Trophoblast cell (in vitro differentiated cells and primary cell): ENCODE data around the gene FBN3.

Experiments
- DNase-seq, 2 donors: peaks; one replicate each; pipeline ENCODE4 v3.0.0-alpha.2; 2016
- H2AFZ ChIP-seq: 2 replicates; pipeline ENCODE4 v1.6.1; 2013; ENCODE audit warnings: low read length, moderate library complexity, mild to moderate bottlenecking; ENCODE audit not compliant: insufficient read depth, poor library complexity
- H2AK5ac ChIP-seq: 2 replicates; pipeline ENCODE4 v1.6.1; 2013; ENCODE audit warnings: mild to moderate bottlenecking, low read length
- H2BK120ac ChIP-seq: 2 replicates; pipeline ENCODE4 v1.6.1; 2013; ENCODE audit warnings: low read length, mild to moderate bottlenecking, moderate library complexity; ENCODE audit not compliant: insufficient read depth, poor library complexity
- H2BK12ac ChIP-seq: 2 replicates; pipeline ENCODE4 v1.6.1; 2013; ENCODE audit warnings: mild to moderate bottlenecking, low read length, moderate library complexity
- H2BK5ac ChIP-seq: 2 replicates; pipeline ENCODE4 v1.6.1; 2013; ENCODE audit warnings: low read length, low read depth, moderate library complexity, mild to moderate bottlenecking; ENCODE audit not compliant: poor library complexity
- H3K14ac ChIP-seq: 2 replicates; pipeline ENCODE4 v1.6.1; 2013; ENCODE audit warnings: mild to moderate bottlenecking, low read length
- H3K18ac ChIP-seq: 2 replicates; pipeline ENCODE4 v1.6.1; 2013; ENCODE audit warnings: mild to moderate bottlenecking, low read length
- H3K23ac ChIP-seq: 2 replicates; pipeline ENCODE4 v1.6.1; 2013; ENCODE audit warnings: low read length
- H3K27ac ChIP-seq: 2 replicates; pipeline ENCODE4 v1.5.1; 2013; ENCODE audit warnings: low read depth, mild to moderate bottlenecking, inconsistent platforms, low read length, moderate library complexity
- H3K27me3 ChIP-seq: 2 replicates; pipeline ENCODE4 v1.6.1; 2013; ENCODE audit warnings: inconsistent platforms, mild to moderate bottlenecking, low read length, moderate library complexity; ENCODE audit not compliant: insufficient read depth
- H3K36me3 ChIP-seq, 2 experiments: 1 replicate in 1 of 2; 2 replicates in 1 of 2; pipeline ENCODE4 v1.6.1; 2013; ENCODE audit warnings: low read length in 2 of 2, mild to moderate bottlenecking in 2 of 2, moderate library complexity in 1 of 2; ENCODE audit not compliant: insufficient read depth in 2 of 2, control insufficient read depth in 1 of 2
- H3K4ac ChIP-seq: 2 replicates; pipeline ENCODE4 v1.6.1; 2013; ENCODE audit warnings: low read depth, mild to moderate bottlenecking, low read length, moderate library complexity
- H3K4me1 ChIP-seq, 2 experiments: 1 replicate in 1 of 2; 2 replicates in 1 of 2; pipeline ENCODE4 v1.6.1; 2013; ENCODE audit warnings: low read length in 2 of 2, mild to moderate bottlenecking in 2 of 2, moderate library complexity in 1 of 2; ENCODE audit not compliant: insufficient read depth in 2 of 2, control insufficient read depth in 1 of 2
- H3K4me2 ChIP-seq: 2 replicates; pipeline ENCODE4 v1.6.1; 2013; ENCODE audit warnings: inconsistent platforms, mild to moderate bottlenecking, low read length, moderate library complexity
- H3K4me3 ChIP-seq: 2 replicates; pipeline ENCODE4 v1.5.1; 2013; ENCODE audit warnings: mild to moderate bottlenecking, low read depth, low read length, inconsistent platforms
- H3K79me1 ChIP-seq: one replicate; pipeline ENCODE4 v1.6.1; 2013; ENCODE audit warnings: low read length
- H3K79me2 ChIP-seq: 2 replicates; pipeline ENCODE4 v1.6.1; 2013; ENCODE audit warnings: low read length, mild to moderate bottlenecking; ENCODE audit not compliant: control insufficient read depth, insufficient read depth, poor library complexity
- H3K9ac ChIP-seq: 2 replicates; pipeline ENCODE4 v1.6.1; 2013; ENCODE audit warnings: mild to moderate bottlenecking, low read length
- H3K9me3 ChIP-seq: 2 replicates; pipeline ENCODE4 v1.6.1; 2013; ENCODE audit warnings: low read depth, mild to moderate bottlenecking, control low read depth, inconsistent platforms, low read length; ENCODE audit not compliant: insufficient read depth
- H4K12ac ChIP-seq: 2 replicates; pipeline ENCODE4 v1.6.1; 2013; ENCODE audit warnings: low read depth, mild to moderate bottlenecking, low read length, moderate library complexity
- H4K8ac ChIP-seq: 2 replicates; pipeline ENCODE4 v1.6.1; 2013; ENCODE audit warnings: low read depth, mild to moderate bottlenecking, low read length, moderate library complexity
- H4K91ac ChIP-seq: one replicate; pipeline ENCODE4 v1.6.1; 2013; ENCODE audit warnings: low read depth, mild to moderate bottlenecking, low read length, moderate library complexity
- WGBS: extraction: QIAGEN DNeasy Blood & Tissue Kit; methylation state at CpG from one replicate; pipeline ENCODE4 v1.1.7; 2013; ENCODE audit warnings: missing lambda C conversion rate; ENCODE audit not compliant: insufficient read length, insufficient coverage; ENCODE audit errors: extremely low coverage; 5-methylcytosine and 5-hydroxymethylcytosine counted together

The FBN3 gene

GRCh38 chr19:8088752-8089663 is 60.4 kb downstream of the FBN3 start:
- H4K12ac ChIP-seq: no peak overlapping the region
- no peak overlapping the region for H3K4me3 ChIP-seq
- H2BK5ac ChIP-seq: no peak overlapping the region
- no peak overlapping the region for H3K4me2 ChIP-seq
- no peak overlapping the region for H2BK120ac ChIP-seq
- H3K4ac ChIP-seq: no peak overlapping the region
- no peak overlapping the region for H3K27ac ChIP-seq
- H4K8ac ChIP-seq: no peak overlapping the region
- no peak overlapping the region for H3K9ac ChIP-seq
- no peak overlapping the region for H2BK12ac ChIP-seq
- 100% methylated on average over 1 of the region's 8 CpGs for WGBS
- peaks cover 29% of the 10 kb centered on the region in 2 experiments for H3K36me3 ChIP-seq
- H3K79me2 ChIP-seq: no peaks in the 10 kb centered on the region
- H4K91ac ChIP-seq: no peak overlapping the region
- no peak overlapping the region for H3K23ac ChIP-seq
- H3K4me1 ChIP-seq: no peaks in the 10 kb centered on the region
- H3K27me3 ChIP-seq: no peaks in the 10 kb centered on the region
- peaks cover 15% of the 10 kb centered on the region for H3K9me3 ChIP-seq
- no peak overlapping the region for H3K18ac ChIP-seq
- DNase-seq: peak in 1 of 2 donors; percentile 4
- no peaks in the 10 kb centered on the region for H3K79me1 ChIP-seq
- H2AK5ac ChIP-seq: no peak overlapping the region
- no peak overlapping the region for H2AFZ ChIP-seq
- no peak overlapping the region for H3K14ac ChIP-seq

- no peak overlapping the region for H4K8ac ChIP-seq
- peaks cover 27 to 28% of the 10 kb centered on the region in 2 experiments for H3K36me3 ChIP-seq
- no peaks in the 10 kb centered on the region for H3K4me1 ChIP-seq
- H3K4ac ChIP-seq: no peak overlapping the region
- H3K9me3 ChIP-seq: peaks cover 13% of the 10 kb centered on the region
- H3K14ac ChIP-seq: no peak overlapping the region
- H3K9ac ChIP-seq: no peak overlapping the region
- no peak overlapping the region for H4K12ac ChIP-seq
- H2AFZ ChIP-seq: no peak overlapping the region
- H3K4me3 ChIP-seq: no peak overlapping the region
- H3K79me2 ChIP-seq: no peaks in the 10 kb centered on the region
- H3K18ac ChIP-seq: no peak overlapping the region
- no peak overlapping the region for H2AK5ac ChIP-seq
- no peak overlapping the region for H3K4me2 ChIP-seq
- H3K23ac ChIP-seq: no peak overlapping the region
- no peak overlapping the region for H3K27ac ChIP-seq
- no peak overlapping the region for H2BK120ac ChIP-seq
- H3K27me3 ChIP-seq: no peaks in the 10 kb centered on the region
- WGBS: no CpG with 5 or more reads among the region's 15 CpGs
- no peak overlapping the region for H4K91ac ChIP-seq
- no peak overlapping the region for H2BK5ac ChIP-seq
- DNase-seq: no peak
- H3K79me1 ChIP-seq: no peaks in the 10 kb centered on the region
- H2BK12ac ChIP-seq: no peak overlapping the region
Measured at GRCh38 chr19:8087876-8088275, 61.5 kb downstream of the FBN3 start.

GRCh38 chr19:8086849-8087248 is 62.5 kb downstream of the FBN3 start:
- WGBS: no CpG with 5 or more reads among the region's 13 CpGs
- Histone ChIP-seq H3K36me3 (peaks cover 27 to 28% of the 10 kb centered on the region in 2 experiments), H3K79me2 (no peaks in the 10 kb centered on the region), H3K27me3 (no peaks in the 10 kb centered on the region), H3K9me3 (peaks cover 13% of the 10 kb centered on the region), H4K8ac (no peak overlapping the region), H3K18ac (no peak overlapping the region), H3K4me3 (no peak overlapping the region), H3K4me1 (no peaks in the 10 kb centered on the region), H3K23ac (no peak overlapping the region), H2AFZ (no peak overlapping the region), H4K91ac (no peak overlapping the region), H2BK120ac (no peak overlapping the region), H2BK5ac (no peak overlapping the region), H3K79me1 (no peaks in the 10 kb centered on the region), H3K27ac (no peak overlapping the region), H3K14ac (no peak overlapping the region), H3K4me2 (no peak overlapping the region), H3K4ac (no peak overlapping the region), H4K12ac (no peak overlapping the region), H2AK5ac (no peak overlapping the region), H3K9ac (no peak overlapping the region), H2BK12ac (no peak overlapping the region)
- DNase-seq: no peak

GRCh38 chr19:8085598-8086408 is 63.6 kb downstream of the FBN3 start:
- Histone ChIP-seq H3K14ac (no peak overlapping the region), H2BK120ac (no peak overlapping the region), H3K27ac (no peak overlapping the region), H4K91ac (no peak overlapping the region), H3K23ac (no peak overlapping the region), H4K8ac (no peak overlapping the region), H2AK5ac (no peak overlapping the region), H3K4me1 (no peaks in the 10 kb centered on the region), H3K79me2 (no peaks in the 10 kb centered on the region), H3K18ac (no peak overlapping the region), H3K9ac (no peak overlapping the region), H2BK12ac (no peak overlapping the region), H3K4me2 (no peak overlapping the region), H3K4me3 (no peak overlapping the region), H3K27me3 (no peaks in the 10 kb centered on the region), H2BK5ac (no peak overlapping the region), H3K79me1 (no peaks in the 10 kb centered on the region), H2AFZ (no peak overlapping the region), H3K36me3 (peaks cover 22 to 23% of the 10 kb centered on the region in 2 experiments), H3K9me3 (peaks cover 10% of the 10 kb centered on the region), H4K12ac (no peak overlapping the region), H3K4ac (no peak overlapping the region)
- DNase-seq: peak in 1 of 2 donors; percentile 9
- WGBS: no CpG with 5 or more reads among the region's 20 CpGs
